ENCODE measurements around the gene TENT4A. TPM values are rescaled to one million over a fixed set of nuclear protein-coding genes. Genes with fewer than 3 reads are reported as not detected.
A peak's percentile ranks its signal among the peaks of the same experiment; 100 is the strongest.

Gene TENT4A
- total and polyA plus RNA-seq, 8 donors: 3.5 to 37.4 (median 15.8) TPM

GRCh38 chr5:6682239-6682638 lies 31.0 kb upstream of the TENT4A start:
- TF ChIP-seq POLR2AphosphoS5 (IDR thresholded peaks at IDR 0.05) (no peak), EP300 (IDR thresholded peaks at IDR 0.05) (no peak), POLR2A (IDR thresholded peaks at IDR 0.05) (no peak), CTCF (IDR thresholded peaks at IDR 0.05) (no peak)
- WGBS, 5 donors: 42 to 71% (median 63%) methylated on average over 10 to 11 of the region's 11 CpGs

GRCh38 chr5:6683241-6683640 lies 30.0 kb upstream of the TENT4A start:
- no peaks in the 10 kb centered on the region for H3K9me3 ChIP-seq
- no peaks in the 10 kb centered on the region for H3K36me3 ChIP-seq
- WGBS, 5 donors: 83 to 94% (median 85%) methylated on average over 8 of the region's 8 CpGs
- TF ChIP-seq CTCF (IDR thresholded peaks at IDR 0.05) (no peak), POLR2A (IDR thresholded peaks at IDR 0.05) (no peak), POLR2AphosphoS5 (IDR thresholded peaks at IDR 0.05) (no peak), EP300 (IDR thresholded peaks at IDR 0.05) (no peak)
- H3K27me3 ChIP-seq: peaks cover 0 to 55% (median 0%) of the 10 kb centered on the region in 3 donors
- no peak overlapping the region for H3K4me3 ChIP-seq
- no peak for DNase-seq
- intact Hi-C loops (cut with DNase I; ENCODE audit: low total_unique reads): no loop called here
- H3K27ac ChIP-seq: no peak overlapping the region
- peaks cover 0 to 12% (median 3%) of the 10 kb centered on the region in 4 donors for H3K4me1 ChIP-seq

More at GRCh38 chr5:6682239-6682638, 31.0 kb upstream of the TENT4A start:
- intact Hi-C loops (cut with DNase I; ENCODE audit: low total_unique reads): no loop called here
- H3K27ac ChIP-seq: no peak overlapping the region
- no peak for DNase-seq
- H3K4me3 ChIP-seq: no peak overlapping the region
- H3K4me1 ChIP-seq: peaks cover 0 to 8% (median 1%) of the 10 kb centered on the region in 4 donors
- H3K27me3 ChIP-seq: peaks cover 0 to 45% (median 0%) of the 10 kb centered on the region in 3 donors
- H3K36me3 ChIP-seq: no peaks in the 10 kb centered on the region
- H3K9me3 ChIP-seq: no peaks in the 10 kb centered on the region

GRCh38 chr5:6684075-6684474 lies 29.2 kb upstream of the TENT4A start:
- 74 to 88% (median 80%) methylated on average over 4 of the region's 4 CpGs for WGBS, 5 donors
- peaks cover 0 to 56% (median 0%) of the 10 kb centered on the region in 3 donors for H3K27me3 ChIP-seq
- no peak overlapping the region for H3K27ac ChIP-seq
- peaks cover 0 to 12% (median 3%) of the 10 kb centered on the region in 4 donors for H3K4me1 ChIP-seq
- no peak overlapping the region for H3K4me3 ChIP-seq
- no peak for TF ChIP-seq POLR2AphosphoS5 (IDR thresholded peaks at IDR 0.05)
- TF ChIP-seq CTCF (IDR thresholded peaks at IDR 0.05): no peak
- TF ChIP-seq POLR2A (IDR thresholded peaks at IDR 0.05): no peak
- TF ChIP-seq EP300 (IDR thresholded peaks at IDR 0.05): no peak
- intact Hi-C loops (cut with DNase I; ENCODE audit: low total_unique reads): no loop called here
- no peaks in the 10 kb centered on the region for H3K36me3 ChIP-seq
- no peak for DNase-seq
- no peaks in the 10 kb centered on the region for H3K9me3 ChIP-seq

GRCh38 chr5:6686501-6686900 lies 26.7 kb upstream of the TENT4A start:
- 47 to 51% (median 48%) methylated on average over 5 to 6 of the region's 6 CpGs for WGBS, 5 donors
- peak overlapping the region in 1 of 4 donors; percentile 36 for H3K4me3 ChIP-seq

More at GRCh38 chr5:6686501-6686900, 26.7 kb upstream of the TENT4A start:
- peaks cover 0 to 12% (median 3%) of the 10 kb centered on the region in 4 donors for H3K4me1 ChIP-seq
- H3K36me3 ChIP-seq: no peaks in the 10 kb centered on the region
- H3K27ac ChIP-seq: no peak overlapping the region
- H3K27me3 ChIP-seq: peaks cover 0 to 56% (median 0%) of the 10 kb centered on the region in 3 donors
- TF ChIP-seq POLR2AphosphoS5 (IDR thresholded peaks at IDR 0.05): no peak
- TF ChIP-seq POLR2A (IDR thresholded peaks at IDR 0.05): no peak
- TF ChIP-seq CTCF (IDR thresholded peaks at IDR 0.05): no peak
- no peak for TF ChIP-seq EP300 (IDR thresholded peaks at IDR 0.05)
- no peak for DNase-seq
- intact Hi-C loops (cut with DNase I; ENCODE audit: low total_unique reads): no loop called here
- H3K9me3 ChIP-seq: no peaks in the 10 kb centered on the region

Data from stomach (tissue), 9 donors.